Stimulated activated CD8-positive, alpha-beta memory T cell treated with anti-CD3 and anti-CD28 coated beads, Interleukin-12 subunit alpha, Interleukin-12 subunit beta, amount 100 ng/mL, for 24 hours (primary cell): Measurements from ENCODE around the gene AMD1.
"Not testable (repeated sequence)": the region's sequence is repeated elsewhere in the genome, so short reads cannot be mapped to it uniquely, and the experiment has no call there.

Source experiments
- DNase-seq: peaks from one replicate; pipeline ENCODE4 v3.0.0-alpha.2; 2020; ENCODE audit errors: extremely low read depth

Gene AMD1

DNA sequence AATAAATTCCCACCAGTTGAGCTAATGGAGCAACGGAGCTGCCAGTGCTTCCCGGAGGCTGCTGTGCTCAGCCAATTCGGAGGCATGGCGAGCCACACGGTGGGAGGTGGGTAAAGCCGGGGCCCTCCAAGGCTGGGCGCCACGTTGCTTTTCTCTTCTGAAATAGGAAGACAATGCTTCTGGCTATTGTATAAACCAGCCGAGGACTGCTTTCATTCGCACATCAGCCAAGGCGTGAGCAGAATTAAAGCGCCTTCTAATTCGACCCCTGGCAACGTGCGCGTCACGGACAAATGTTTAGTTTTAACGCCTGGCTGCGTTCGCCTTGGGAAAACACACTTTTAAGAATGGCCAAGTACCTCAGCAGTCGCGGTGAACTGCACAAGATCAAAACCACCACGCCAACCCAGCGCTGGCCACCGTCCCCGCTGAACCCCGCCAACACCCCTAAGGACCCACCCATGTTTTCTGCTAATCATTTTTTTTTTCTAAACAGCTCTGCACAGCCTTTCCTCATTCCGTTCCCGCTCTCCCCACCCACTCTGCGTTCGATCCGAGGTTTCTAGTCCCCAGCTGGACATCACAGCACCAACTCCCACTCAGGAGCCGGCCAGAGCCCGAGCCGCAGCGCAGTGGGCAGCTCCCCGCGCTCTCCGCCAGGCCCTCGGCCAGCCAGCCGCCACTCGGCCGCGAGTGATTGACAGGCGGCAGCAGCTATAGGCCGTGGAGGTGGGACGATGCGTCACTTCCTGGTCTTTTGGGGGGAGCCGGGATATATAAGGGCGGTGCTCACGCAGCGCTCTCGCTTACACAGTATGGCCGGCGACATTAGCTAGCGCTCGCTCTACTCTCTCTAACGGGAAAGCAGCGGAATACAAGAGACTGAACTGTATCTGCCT lies at the start of gene AMD1:
Gene AMD1, plus strand, starts transcription at position 805 of the 899 bp plus-strand sequence. CDS start 321 bp downstream, outside the sequence.
- DNase-seq, result peak; percentile 85

DNA sequence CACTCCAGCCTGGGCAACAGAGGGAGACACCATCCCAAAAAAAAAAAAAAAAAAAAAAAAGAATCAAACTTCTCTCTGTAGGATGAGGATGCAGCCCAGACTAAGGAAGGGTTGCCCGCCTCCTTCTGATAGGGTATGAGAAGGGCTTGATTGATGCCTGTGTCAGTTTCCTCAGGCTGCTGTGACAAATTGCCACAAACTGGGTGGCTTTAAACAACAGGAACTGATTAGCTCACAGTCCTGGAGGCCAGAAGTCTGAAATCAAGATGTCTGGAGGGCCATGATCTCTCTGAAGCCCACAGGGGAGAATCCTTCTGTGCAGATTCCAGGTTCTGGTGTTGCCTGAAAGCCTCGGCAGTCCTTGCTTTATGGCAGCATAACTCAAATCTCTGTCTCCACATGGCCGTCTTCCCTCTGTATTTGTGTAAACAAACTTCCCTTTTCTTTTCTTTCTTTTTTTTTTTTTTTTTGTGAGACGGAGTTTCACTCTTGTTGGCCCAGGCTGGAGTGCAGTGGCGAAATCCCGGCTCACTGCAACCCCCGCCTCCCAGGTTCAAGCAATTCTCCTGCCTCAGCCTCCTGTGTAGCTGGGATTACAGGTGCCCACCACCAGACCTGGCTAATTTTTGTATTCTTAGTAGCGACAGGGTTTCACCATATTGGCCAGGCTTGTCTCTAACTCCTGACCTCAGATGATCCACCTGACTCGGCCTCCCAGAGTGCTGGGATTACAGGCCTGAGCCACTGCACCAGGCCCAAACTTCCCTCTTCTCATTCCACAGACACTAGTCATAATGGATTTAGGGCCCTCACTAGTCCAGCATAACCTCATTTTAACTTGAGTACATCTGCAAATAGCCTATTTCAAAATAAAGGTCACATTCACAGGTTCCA lies 48.1 kb upstream of the AMD1 start:
- DNase-seq, result no peak

DNA sequence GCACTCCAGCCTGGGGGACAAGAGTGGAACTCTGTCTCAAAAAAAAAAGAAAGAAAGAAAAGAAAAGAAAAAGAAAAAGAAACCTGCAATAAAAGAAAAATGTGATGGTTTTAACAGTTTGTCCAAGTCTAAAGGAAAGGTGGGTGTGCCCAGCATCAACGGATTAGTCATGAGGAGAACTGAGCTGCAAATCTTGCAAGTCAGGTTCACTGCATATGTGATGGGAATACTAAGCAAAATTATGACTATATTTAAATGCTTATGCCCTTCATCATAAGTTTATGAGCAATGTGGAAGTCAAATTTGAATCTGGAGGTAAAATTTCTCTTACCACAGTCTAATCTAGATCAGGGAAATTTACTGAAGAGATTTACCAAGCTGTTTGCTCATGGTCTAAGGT lies 46.2 kb upstream of the AMD1 start:
- DNase-seq, result no peak

DNA sequence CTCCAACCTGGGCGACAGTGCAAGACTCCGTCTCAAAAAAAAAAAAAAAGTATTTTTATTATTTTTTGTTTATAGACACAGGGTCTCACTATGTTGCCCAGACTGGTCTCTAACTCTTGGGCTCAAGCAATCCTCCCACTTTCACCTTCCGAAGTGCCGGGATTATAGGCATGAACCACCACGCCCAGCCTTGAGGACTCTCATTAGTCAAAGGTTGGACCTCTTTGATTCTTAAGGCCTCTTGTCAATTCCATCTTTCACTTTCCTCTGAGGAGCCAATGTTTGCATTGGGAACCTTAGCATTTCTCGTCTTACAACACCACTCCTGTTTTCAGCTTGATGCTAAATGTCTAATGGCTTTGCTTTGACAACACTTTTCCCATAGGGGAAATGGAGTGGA lies 43.2 kb upstream of the AMD1 start:
- DNase-seq, result no peak

DNA sequence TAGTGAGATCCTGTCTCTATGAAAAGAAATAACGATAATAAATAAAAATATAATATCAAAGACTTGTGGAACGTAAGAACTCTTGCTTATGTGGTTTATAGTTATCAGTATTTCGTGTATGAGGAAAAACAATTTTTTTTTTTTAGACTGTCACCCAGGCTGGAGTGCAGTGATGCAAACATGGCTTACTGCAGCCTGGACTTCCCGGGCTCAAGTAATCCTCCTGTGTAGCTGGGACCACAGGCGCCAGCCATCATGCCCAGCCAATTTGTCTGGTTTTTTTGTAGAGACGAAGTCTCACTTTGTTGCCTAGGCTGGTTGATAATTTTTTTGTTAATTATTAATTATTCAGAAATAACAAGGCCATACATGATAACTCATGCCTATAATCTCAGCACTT lies 40.8 kb upstream of the AMD1 start:
- DNase-seq, result no peak

DNA sequence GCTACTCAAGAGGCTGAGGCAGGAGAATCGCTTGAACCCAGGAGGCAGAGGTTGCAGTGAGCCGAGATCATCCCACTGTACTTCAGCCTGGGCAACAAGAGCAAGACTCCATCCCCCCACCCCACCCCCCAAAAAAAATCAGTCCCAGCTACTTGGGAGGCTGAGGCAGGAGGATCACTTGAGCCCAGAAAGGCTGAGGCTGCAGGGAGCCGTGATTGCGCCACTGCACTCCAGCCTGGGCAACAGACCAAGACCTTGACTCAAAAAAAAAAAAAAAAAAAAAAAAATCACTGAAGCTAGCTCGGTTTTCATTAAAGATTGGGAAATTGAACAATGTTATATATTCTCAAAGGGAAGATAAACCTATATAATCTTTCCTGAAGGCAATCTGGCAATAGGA lies 38.8 kb upstream of the AMD1 start:
- not testable (repeated sequence) for DNase-seq

DNA sequence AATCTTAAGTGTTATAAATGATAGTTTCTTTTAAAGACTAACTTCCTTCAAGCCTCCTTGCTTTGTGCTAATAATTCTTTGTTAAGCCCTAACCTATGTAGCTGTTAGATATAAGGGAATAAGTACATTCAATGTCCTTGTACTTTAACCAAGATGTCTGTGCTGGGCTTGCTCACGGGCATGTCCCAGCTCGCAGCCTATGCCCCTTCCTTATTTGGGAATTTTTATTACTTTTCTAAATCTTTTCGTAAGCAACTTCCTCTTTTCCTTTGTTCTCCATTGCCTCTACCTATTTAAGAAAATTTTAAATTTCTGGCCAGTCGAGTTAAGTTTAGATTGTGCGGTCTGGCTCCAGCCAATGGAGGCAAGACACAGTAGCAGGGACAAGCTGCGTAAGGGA lies 33.3 kb upstream of the AMD1 start:
- DNase-seq, result no peak

DNA sequence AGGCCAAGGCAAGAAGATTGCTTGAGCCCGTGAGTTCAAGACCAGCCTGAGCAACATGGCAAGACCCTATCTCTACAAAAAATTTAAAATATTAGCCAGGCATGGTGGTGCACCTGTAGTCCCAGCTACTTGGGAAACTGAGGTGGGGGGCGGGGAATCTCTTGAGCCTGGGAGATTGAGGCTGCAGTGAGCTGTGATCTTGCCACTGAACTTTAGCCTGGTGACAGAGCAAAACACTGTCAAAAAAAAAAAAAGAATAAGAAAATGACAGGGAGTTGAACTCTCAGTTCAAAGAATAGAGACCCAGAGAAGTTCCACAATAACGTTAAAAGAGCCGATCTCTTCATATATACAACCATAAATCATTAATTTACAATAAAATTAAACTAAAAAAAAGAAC lies 24.8 kb upstream of the AMD1 start:
- DNase-seq, result no peak

DNA sequence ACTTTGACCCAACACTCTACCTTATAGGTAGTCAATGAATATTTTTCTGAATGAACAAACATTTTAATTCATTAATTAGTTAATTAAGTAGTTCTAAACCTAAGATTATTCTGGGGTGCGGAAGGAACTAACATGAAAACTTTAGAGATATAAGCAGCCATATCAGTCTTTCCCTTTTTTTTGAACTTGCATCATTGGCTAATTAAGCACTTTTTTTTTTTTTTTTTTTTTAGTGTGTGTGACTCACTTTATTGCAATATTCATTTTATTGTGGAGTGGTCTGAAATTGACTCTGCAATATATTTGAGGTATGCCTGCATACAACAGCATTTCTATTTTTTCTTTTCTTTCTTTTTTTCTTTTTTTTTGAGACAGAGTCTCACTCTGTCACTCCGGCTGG lies 21.8 kb upstream of the AMD1 start:
- DNase-seq, result no peak

DNA sequence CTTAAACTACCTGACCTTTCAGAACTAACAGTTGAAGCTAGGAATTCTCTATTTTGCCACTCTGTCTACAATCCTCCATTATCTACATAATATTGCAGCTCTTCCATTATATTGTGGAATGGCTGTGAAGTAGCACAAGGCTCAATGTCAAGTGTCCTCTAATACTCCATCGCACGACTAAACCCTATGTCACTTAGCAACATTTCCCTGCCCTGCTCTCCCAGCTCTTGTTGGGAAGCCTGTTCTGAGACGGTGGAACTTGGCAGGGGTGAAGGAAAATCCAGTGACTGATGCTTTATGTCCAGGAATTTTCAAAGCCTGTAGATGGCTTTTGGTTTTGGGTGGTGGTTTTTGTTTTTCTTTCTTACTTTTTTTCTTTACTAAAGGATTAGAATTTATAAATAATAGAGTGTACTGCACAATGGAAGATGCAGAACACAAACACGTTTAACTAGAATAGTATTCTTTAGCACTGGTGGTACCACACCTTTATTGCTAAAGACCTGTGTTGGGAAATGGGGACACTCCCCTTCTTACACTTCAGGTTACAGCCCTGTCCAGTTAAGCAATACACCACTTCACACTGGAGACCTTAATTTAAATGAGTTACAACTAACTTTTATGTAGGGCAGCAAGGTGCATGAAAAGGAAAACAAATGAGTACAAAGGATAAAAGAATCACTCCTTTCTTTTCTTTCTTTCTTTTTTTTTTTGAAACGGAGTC lies 20.7 kb upstream of the AMD1 start:
- DNase-seq, result no peak

DNA sequence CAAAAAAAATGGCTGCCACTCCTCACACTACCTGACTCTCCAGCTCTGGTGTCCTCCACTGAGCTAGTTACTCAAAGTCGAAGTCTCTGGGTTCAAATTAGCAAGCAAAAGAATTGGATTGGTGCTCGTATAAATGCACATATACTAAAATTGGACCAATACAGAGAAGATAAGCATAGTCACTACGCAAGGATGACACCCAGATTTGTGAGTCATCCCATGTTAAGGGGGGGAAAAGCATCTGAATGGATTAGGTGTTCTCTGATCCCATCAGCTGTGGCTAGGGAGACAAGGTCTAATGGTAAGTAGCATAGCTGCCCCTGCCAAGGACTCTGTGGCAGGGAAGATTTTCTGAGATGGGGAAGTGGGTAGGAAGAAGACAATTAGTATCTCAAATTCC lies 18.3 kb upstream of the AMD1 start:
- no peak for DNase-seq

DNA sequence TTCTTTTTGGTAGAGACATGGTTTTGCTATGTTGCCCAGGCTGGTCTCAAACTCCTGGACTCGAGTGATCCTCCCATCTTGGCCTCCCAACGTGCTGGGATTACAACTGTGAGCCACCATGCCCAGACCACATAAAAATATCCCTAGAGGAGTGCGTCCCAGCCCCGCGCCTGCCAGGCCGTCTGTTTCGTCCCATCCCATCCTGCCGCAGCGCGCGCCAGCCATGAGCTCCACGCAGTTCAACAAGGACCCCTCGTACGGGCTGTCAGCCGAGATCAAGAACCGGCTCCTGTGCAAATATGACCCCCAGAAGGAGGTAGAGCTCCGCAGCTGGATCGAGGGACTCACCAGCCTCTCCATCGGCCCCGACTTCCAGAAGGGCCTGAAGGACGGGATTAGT lies 16.6 kb upstream of the AMD1 start:
- DNase-seq, result no peak

DNA sequence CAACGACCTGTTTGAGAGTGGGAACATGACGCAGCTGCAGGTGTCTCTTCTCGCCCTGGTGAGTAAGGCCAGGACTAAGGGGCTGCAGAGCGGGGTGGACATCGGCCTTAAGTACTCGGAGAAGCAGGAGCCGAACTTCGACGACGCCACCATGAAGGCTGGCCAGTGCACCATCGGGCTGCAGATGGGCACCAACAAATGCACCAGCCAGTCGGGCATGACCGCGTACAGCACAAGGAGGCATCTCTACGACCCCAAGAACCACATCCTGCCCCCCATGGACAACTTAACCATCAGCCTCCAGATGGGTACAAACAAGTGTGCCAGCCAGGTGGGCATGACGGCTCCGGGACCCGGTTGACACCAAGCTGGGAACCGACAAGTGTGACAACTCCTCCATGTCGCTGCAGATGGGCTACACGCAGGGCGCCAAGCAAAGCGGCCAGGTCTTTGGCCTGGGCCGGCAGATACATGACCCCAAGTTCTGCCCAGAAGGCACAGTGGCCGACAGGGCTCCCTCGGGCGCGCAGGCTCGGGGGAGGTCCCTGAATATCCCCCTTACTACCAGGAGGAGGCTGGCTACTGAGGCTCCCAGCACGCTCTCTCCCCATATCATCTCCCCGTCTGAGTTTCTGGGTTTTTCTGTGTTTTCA lies 15.9 kb upstream of the AMD1 start:
- DNase-seq, result no peak

DNA sequence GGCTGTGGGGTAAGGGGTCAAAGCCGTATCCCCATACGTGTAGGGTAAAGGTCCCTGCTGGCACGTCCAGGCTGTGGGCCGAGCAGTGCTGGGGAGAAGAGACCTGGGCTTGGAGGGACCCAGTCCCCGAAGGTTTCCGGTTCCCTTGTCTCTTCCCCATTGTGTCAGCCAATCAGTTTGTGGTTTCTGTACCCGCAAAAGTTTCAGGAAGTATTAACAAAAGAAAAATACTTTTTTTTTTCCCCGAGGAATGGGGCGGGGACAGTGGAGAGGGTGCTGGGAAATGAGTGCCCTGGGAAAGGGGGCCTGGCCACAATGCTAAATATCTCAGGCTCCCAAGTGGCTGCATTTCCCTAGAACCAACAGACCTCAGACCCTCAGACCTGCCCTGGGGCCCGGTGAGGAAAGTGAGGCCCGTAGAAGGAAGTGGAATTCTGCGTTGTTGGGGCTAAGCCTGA lies 15.2 kb upstream of the AMD1 start:
- DNase-seq, result no peak

DNA sequence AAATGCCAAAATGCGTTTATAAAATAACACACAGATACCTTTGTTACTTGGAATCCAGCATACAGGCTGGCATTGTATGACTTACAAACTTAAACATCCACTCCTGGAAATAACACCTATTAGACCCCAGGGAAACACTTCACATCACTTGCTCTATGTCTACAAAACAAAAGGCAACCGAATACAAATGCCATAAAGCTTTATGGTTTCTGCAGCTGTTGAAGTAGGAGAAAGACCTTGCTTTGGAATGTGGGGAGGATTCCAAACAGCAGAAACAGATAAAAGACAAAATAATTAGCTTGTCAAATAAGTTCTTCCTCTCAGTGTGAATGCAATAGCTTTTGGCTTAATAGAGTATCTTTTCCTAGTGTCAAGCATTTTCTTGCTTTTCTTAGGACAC lies 9.8 kb upstream of the AMD1 start:
- DNase-seq, result no peak

DNA sequence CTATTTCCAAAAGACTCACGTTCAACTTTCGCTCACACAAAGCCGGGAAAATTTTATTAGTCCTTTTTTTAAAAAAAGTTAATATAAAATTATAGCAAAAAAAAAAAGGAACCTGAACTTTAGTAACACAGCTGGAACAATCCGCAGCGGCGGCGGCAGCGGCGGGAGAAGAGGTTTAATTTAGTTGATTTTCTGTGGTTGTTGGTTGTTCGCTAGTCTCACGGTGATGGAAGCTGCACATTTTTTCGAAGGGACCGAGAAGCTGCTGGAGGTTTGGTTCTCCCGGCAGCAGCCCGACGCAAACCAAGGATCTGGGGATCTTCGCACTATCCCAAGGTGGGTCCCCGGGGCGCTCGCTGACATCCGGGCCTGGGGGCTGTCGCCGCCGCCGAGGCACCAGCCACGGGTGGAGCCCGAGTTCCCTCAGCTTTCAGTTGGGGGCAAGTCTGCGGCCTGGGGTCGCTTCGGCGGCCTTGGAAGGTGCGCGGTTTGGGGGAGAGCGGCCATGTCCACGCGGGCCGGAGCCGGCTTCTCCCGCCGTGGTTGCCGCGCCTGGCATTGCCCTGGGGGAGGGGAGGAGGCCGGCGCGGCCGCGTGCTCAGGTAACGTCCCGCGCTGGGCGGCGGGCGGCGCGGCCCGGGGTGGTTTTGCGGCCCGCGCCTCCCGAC lies 429 bp downstream of the AMD1 start:
- DNase-seq, result no peak

DNA sequence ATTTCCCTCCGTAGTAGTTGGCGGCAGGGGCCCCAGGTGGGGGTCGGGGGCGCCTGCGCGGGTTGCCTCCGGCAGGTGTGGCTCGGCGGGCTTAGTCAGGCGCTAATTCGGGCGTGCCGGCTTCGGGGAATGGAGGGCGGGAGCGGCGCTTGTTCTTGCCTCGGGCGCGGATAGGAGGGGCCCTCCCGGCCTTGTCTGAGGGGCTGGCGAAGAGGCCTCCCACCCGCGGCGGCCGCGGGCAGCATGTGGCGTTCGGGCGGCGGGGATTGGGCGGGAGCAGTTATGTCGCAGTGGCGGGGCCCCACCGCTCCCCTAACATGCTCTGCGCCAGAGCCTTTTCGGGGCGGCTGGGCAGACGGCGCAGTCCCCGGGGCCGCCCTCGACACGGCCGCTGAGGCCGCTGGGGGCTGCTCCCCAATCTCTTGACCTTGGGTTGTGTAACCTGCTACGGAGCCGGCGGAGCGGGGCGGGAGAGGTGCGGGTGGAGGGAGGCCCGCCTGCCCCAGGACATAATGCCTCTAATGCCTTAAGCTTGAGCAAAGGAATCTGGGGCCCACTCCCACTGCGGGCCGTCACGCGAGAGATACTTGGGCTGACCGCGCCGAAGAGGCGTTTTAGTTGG lies 1.1 kb downstream of the AMD1 start:
- DNase-seq, result peak; percentile 39

DNA sequence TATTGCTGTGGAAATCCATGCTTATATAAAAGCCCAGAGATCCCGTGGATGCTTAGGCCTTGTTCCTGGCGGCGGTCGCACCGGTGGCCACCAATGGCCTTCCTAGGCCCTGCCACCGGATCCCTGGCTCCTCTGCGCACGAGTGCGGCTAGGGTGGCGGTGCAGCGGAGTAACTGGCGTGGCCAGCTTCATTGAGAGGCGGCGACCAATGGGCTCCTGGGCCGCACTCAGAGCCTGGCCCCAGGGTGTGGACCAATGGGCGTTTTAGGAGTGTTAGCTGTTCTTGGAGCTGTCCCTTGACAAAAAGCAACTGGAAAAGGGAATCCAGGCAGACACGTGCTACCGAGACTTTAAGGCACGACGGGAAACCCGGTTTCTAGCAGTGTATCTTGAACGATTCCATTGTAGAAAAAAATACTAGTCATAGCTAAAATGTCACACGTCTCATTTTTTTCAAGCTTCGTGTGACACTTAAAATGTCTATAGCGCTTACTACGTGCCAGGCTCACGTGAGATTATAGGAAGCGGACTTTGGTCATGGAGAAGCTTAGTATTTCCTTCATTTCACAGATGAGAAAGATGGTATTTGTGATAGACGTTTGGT lies 1.7 kb downstream of the AMD1 start:
- peak; percentile 23 for DNase-seq

DNA sequence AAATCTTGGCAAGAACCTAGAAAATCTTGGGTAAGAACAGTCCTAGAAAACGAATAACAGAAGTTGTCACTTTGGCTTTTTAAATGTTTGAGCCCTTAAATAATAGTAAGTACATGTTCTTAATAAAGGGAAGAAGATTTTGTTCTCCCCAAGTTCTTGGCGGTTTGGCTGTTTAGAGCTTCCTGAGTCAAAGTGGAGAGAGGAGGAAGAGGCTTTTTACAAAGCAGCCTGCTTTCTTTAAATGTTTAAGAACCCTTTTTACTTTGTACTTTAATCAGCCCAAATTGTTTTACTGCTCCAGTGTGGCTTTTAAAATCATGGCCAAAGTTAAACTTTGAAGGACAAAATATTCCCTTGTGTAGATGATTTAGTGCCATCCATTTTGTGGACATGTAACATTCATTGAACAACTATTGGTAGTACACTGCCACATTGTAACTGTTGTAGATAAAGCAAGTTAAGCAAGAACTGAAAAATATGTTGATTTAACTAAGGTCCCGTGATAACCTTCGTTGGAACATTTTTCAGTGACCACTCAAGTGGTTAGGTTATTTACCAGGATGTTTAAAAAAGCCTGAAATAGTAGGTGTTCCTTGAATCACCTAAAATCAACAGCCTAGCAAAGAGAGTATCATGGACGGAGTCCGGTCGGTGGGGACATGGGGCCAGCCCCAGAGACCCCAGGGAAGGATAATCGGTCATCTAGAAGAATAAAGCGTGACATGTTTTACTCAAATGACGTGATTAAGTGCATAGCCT lies 2.4 kb downstream of the AMD1 start:
- no peak for DNase-seq
